Tibial artery (tissue), 4 donors: ENCODE measurements around the gene ASPA.

Source experiments
- DNase-seq, 2 donors: peaks; one replicate each; pipeline ENCODE4 v3.0.0-alpha.2; 2019
- H3K27ac ChIP-seq, 2 donors: fragments of 200-600 bp; sonication (generic) in 1 of 2; 1 replicate in 1 of 2; 2 replicates in 1 of 2; pipeline ENCODE4 v1.5.1; 2018 to 2019; ENCODE audit warnings: mild to moderate bottlenecking in 1 of 2
- H3K27me3 ChIP-seq, 2 donors: fragments of 200-600 bp; sonication (generic) in 1 of 2; one replicate each; pipeline versions ENCODE4 v1.5.1 to v1.6.0; 2016 to 2019
- H3K36me3 ChIP-seq, 3 donors: fragments of 200-600 bp; sonication (generic) in 2 of 3; one replicate each; pipeline ENCODE4 v1.5.1; 2016 to 2019; ENCODE audit warnings: mild to moderate bottlenecking in 2 of 3
- H3K4me1 ChIP-seq, 4 donors: fragments of 200-600 bp; sonication (generic) in 2 of 4; 1 replicate in 3 of 4; 2 replicates in 1 of 4; pipeline ENCODE4 v1.5.1; 2016 to 2019
- H3K4me3 ChIP-seq, 2 donors: fragments of 200-600 bp; sonication (generic) in 1 of 2; 1 replicate in 1 of 2; 2 replicates in 1 of 2; pipeline ENCODE4 v1.5.1; 2018 to 2019; ENCODE audit warnings: mild to moderate bottlenecking in 2 of 2
- H3K9me3 ChIP-seq, 3 donors: fragments of 200-600 bp; sonication (generic) in 1 of 3; one replicate each; pipeline ENCODE4 v1.5.1; 2016 to 2019
- intact Hi-C: fragments of 100-400 bp; cut with DNase I; formaldehyde crosslinking; loops from one replicate; pipeline ENCODE4 v1.15.0; 2023; ENCODE audit warnings: low total_unique reads
- TF ChIP-seq, protein P1 (sequence below), 2 experiments: fragments of 200-600 bp in 1 of 2; fragments of 450-650 bp in 1 of 2; IDR thresholded peaks; one replicate each; pipeline ENCODE4 v1.5.1; 2017 to 2019; ENCODE audit warnings: antibody characterized with exemption in 2 of 2, mild to moderate bottlenecking in 1 of 2, moderate library complexity in 1 of 2

Gene ASPA

DNA sequence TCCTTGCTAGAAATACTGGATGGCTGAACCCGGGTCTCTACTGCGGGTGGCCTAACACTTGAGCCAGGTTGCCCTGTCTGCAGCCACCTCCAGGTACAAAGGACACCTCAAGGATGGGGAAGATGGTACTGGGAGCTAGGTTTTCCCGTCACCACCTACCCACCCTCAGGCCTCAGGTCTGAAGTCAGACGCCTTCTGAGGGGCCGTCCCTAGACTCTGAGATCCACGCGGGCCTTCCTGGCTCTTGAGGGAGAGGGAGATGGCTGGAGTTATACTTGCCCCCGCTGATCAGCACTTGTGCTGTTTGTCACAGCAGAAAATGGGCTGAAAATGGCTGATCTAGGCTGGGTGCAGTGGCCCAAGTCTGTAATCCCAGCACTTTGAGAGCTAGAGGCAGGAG is 71.2 kb downstream of the ASPA start:
- Histone ChIP-seq H3K9me3 (no peaks in the 10 kb centered on the region), H3K4me1 (no peaks in the 10 kb centered on the region), H3K36me3 (no peaks in the 10 kb centered on the region), H3K27me3 (peaks cover 0 to 11% of the 10 kb centered on the region in 2 donors), H3K4me3 (no peak overlapping the region), H3K27ac (no peak overlapping the region)
- no peak for DNase-seq
- TF ChIP-seq, protein P1, sequence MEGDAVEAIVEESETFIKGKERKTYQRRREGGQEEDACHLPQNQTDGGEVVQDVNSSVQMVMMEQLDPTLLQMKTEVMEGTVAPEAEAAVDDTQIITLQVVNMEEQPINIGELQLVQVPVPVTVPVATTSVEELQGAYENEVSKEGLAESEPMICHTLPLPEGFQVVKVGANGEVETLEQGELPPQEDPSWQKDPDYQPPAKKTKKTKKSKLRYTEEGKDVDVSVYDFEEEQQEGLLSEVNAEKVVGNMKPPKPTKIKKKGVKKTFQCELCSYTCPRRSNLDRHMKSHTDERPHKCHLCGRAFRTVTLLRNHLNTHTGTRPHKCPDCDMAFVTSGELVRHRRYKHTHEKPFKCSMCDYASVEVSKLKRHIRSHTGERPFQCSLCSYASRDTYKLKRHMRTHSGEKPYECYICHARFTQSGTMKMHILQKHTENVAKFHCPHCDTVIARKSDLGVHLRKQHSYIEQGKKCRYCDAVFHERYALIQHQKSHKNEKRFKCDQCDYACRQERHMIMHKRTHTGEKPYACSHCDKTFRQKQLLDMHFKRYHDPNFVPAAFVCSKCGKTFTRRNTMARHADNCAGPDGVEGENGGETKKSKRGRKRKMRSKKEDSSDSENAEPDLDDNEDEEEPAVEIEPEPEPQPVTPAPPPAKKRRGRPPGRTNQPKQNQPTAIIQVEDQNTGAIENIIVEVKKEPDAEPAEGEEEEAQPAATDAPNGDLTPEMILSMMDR (IDR thresholded peaks at IDR 0.05) = no peak
- intact Hi-C loops = no loop called here

DNA sequence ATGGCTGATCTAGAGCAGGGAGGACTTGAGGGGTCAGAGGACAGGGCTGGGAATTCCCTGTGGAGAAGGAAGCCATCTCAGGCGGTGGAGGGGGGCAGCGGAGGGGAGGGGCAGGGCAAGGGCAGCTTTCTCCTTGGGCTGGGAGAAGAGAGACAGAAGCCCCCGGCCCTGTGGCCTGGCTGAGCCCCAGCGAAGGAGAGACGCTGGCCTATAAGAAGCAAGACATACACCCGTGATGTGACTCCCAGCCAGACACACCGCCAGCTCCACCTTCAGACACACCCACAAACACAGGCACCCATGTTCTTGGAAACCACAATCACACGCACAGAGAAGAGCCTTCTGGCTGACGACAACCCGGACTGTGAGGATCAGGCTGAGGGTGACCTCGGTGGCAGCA is 71.8 kb downstream of the ASPA start:
- TF ChIP-seq, protein P1 (IDR thresholded peaks at IDR 0.05) = no peak
- Histone ChIP-seq H3K4me1 (no peaks in the 10 kb centered on the region), H3K27ac (no peak overlapping the region), H3K9me3 (no peaks in the 10 kb centered on the region), H3K4me3 (no peak overlapping the region), H3K27me3 (peaks cover 0 to 10% of the 10 kb centered on the region in 2 donors), H3K36me3 (no peaks in the 10 kb centered on the region)
- DNase-seq = no peak
- intact Hi-C loops = no loop called here

DNA sequence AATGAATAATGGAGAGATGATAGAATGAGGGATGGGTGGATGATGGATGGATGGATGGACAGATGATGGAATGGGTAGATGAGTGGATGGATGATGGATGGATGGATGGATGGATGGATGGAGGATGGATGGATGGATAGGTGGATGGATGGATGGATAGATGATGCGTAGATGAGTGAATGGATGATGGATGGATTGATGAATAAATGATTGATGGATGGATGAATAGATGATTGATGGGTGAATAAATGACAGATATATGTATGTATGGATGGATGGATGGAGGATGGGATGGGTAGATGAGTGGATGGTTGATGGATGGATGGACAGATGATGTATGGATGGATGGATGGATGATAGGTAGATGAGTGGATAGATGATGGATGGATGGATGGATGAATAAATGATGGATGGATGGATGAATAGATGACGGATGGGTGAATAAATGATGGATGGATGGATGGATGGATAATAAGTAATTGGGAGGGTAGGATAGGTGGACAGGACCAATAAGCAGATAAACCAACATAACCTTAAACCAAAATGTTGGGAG is 73.9 kb downstream of the ASPA start:
- no peaks in the 10 kb centered on the region for H3K36me3 ChIP-seq
- no peak overlapping the region for H3K4me3 ChIP-seq
- H3K27me3 ChIP-seq = peaks cover 0 to 11% of the 10 kb centered on the region in 2 donors
- no peaks in the 10 kb centered on the region for H3K9me3 ChIP-seq
- no peak for DNase-seq
- H3K4me1 ChIP-seq = no peaks in the 10 kb centered on the region
- TF ChIP-seq, protein P1 (IDR thresholded peaks at IDR 0.05) = no peak
- H3K27ac ChIP-seq = no peak overlapping the region
- intact Hi-C loops = no loop called here

DNA sequence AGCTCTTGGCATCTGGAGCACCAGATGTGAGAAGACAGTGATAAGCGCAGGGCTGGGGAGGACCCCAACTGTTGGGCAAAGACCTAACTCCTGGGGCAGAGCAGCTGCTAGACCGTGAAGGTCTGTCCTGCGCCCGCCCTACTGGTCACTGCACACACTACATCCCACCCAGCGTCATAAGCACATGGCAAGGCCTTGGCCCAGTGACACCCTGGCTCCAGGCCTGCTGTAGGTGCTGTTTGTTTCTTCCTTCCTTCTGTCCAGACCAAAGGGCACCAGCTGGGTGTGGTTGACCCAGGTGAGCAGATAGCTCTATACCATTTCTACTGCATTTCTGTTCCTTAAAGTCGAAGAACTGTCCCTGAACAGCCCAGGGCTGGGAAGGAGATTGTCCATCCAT is 75.4 kb downstream of the ASPA start:
- Histone ChIP-seq H3K4me3 (no peak overlapping the region), H3K4me1 (no peaks in the 10 kb centered on the region), H3K36me3 (no peaks in the 10 kb centered on the region), H3K9me3 (no peaks in the 10 kb centered on the region), H3K27ac (no peak overlapping the region), H3K27me3 (peaks cover 0 to 22% of the 10 kb centered on the region in 2 donors)
- no peak for DNase-seq
- intact Hi-C loops = no loop called here
- TF ChIP-seq, protein P1 (IDR thresholded peaks at IDR 0.05) = no peak

DNA sequence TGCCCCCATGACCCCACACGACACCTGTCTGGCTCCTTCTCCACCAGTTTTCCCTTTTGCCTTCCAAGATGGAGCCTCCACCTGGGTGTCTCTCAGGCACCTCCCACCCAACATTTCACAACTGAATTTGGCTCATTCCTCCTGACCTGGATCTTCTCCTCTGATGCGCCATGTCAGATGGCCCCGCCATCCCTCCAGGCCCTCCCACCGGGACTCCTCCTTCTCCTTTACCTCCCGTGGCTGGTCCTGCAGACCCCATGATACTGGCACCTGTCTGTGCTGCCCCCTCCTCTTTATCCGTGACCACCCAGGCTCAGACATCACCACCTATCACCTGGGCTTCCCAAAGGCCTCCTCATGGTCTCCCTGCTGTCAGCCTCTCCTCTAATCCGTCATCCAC is 77.1 kb downstream of the ASPA start:
- Histone ChIP-seq H3K27ac (no peak overlapping the region), H3K9me3 (no peaks in the 10 kb centered on the region), H3K36me3 (no peaks in the 10 kb centered on the region), H3K27me3 (peaks cover 0 to 39% of the 10 kb centered on the region in 2 donors), H3K4me3 (no peak overlapping the region), H3K4me1 (no peaks in the 10 kb centered on the region)
- intact Hi-C loops = no loop called here
- TF ChIP-seq, protein P1 (IDR thresholded peaks at IDR 0.05) = no peak
- DNase-seq = no peak
